HG02623 (cell line): ENCODE data around the gene LEO1.
A peak's percentile ranks its signal among the peaks of the same experiment; 100 is the strongest.
"Not testable (repeated sequence)": the region's sequence is repeated elsewhere in the genome, so short reads cannot be mapped to it uniquely, and the experiment has no call there.

Experiments used
- ATAC-seq: cut with Tn5 transposase; IDR thresholded peaks from one replicate; pipeline ENCODE4 v1.9.1; 2021; ENCODE audit warnings: moderate library complexity; ENCODE audit not compliant: unreplicated experiment

LEO1 gene

DNA sequence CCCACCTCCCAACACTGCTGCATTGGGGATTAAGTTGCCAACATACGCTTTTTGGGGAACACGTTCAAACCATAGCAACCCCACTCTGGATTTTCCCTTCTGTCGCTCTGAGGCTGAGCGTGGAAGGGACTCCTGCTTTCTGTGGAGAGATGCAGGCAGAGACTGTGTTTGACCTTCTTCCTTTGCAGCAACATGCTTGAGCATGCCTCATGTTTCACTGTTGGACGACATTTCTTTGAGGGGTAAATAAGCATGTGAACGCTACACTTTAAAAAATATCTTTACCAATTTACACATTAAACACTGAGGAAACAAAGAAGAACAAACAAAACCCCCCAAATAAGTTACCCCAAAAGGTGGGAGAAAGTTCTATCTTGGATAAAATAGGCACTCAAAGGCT is 33.2 kb upstream of the LEO1 start:
- ATAC-seq, result no peak

DNA sequence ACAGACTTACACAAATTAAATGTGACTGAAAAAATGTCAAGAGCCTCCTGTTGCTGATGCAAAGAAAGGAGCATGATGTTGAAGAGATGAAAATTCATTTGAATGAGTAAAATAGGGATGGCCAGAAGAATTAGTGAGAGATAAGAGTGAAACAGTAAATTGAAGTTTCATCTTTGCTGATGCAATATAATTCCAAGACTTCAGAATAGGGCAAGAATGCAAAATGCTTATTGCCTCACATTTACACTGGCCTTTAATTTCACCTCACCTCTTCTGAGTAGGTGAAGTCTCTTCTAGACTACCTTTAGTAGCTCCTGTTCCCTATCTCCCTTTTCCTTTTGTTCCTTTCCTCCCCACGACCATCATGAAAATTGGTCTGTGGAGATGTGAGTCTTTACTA is 32.1 kb upstream of the LEO1 start:
- no peak for ATAC-seq

DNA sequence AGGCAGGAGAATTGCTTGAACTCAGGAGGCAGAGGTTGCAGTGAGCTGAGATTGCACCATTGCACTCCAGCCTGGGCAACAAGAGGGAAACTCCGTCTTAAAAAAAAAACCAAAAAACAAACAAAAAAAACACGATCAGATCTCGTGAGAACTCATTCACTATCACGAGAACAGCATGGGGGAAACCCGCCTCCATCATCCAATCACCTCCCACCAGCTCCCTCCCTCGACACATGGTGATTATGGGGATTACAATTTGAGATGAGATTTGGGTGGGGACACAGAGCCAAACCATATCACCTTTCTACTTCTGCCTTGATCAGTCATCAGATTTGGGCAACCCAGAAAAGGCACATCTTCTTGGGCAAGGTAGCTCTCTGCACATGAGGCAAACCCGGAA is 31.5 kb upstream of the LEO1 start:
- not testable (repeated sequence) for ATAC-seq

DNA sequence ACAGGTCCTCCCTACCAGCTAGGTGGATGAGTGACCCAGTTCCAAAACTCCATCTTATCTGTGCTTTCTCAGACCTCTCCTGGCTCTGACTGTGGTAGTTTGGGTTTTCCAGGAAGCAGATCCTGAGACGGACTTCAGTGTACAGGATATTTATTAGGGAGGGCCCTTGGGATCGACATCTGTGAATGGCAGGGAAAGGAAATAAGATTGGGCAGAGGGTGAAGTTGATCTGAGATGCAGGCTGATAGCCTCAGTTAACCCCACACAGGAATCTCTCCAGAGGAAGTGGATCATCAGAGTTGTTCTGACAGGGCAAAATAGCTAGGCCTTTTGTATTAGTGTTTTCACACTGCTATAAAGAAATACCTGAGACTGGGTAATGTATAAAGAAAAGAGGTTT is 30.8 kb upstream of the LEO1 start:
- ATAC-seq, result no peak

DNA sequence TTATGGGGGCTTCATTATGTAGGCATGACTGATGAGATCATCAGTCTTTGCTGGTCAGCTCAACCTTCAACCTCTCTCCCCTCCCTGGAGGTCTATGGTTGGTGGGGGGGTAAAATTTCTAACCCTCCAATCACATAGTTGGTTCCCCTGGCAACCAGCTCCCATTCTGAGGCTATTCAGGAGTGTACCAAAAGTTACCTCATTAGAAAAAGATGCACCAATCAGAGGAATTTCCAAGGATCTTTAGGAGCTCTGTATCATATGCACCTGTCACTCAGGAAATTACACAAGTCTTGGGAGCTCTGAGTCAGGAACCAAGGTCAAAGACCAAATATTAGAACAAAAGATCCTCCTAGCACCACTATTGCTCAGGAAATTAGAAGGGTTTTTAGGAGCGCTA is 21.4 kb upstream of the LEO1 start:
- ATAC-seq, result no peak

DNA sequence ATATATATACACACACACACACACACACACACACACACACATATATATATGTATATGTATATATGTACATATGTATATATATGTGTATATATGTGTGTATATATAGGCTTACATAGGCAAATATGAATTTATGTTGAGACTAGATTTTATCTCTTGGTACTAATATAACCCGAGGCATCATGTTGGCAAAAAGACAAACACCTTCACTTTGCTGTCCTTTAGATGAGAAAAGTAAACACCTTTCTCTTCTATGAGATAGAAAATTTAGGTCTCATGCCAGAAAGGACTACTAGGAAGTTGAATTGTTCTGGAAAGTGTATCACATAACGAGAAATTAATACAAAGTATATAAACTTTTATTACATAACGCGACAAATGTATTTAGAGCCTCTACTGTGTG is 19.6 kb upstream of the LEO1 start:
- no peak for ATAC-seq

DNA sequence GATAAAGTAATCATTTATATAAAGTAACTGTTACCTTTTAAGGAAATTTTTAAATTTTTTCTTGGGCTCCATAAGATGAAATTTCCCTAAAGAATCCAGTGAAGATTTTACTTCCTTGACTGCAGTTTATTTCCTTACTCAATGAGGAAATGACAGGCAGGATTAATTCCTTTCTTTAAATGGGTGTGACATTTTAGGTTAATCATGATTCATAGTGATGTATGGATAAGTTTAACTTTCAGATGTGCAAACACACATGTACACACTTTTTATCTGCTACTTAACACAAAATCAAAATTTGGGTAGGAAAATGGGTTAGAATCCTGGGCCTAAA is 11.2 kb upstream of the LEO1 start:
- ATAC-seq, result no peak

DNA sequence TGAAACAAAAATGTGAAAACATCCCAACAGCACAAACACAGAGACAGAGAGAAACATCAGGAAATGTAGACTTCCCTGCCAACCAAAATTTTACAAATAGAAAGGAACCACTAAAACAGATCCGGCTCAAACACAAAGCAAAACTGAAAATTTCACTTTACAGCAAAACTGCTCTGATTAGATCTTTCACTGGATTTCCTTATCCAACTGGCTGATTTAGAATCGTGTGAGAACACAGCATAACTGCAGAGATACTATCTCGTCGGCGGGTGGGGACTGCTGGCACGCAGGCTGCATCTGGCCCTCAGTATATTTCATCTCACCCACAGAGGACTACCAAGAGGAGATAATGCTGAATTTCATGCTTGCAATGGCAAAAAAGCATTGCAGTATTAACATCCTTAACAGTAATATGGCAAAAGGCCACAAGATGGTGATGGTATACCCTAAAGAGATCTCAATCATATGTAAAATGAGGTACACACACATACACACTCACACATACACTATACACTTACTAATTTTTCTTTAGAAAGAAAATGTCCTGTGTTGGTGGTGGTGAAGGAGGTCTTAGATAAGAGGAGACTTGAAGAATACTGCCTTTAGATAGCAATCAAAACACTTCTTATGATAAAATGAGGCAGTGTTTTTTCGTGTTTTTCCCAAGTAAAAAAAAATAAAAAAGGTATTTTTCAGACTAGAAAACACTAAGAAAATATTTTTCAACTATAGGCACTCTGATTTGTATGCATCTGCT is 10.6 kb upstream of the LEO1 start:
- ATAC-seq, result peak; percentile 89

DNA sequence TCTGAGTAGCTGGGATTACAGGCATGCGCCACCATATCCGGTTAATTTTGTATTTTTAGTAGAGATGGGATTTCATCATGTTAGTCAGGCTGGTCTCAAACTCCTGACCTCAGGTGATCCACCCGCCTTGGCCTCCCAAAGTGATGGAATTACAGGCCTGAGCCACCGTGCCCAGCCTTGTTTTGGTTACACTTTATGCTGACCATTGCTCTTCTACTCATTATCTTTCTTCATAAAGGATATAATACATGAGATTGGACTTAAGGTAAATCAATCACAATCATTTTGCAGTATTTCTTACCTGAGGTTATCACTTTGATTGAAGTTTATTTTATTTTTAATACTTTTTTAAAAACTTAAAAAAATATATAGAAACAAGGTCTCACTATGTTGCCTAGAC is 2.2 kb upstream of the LEO1 start:
- no peak for ATAC-seq

DNA sequence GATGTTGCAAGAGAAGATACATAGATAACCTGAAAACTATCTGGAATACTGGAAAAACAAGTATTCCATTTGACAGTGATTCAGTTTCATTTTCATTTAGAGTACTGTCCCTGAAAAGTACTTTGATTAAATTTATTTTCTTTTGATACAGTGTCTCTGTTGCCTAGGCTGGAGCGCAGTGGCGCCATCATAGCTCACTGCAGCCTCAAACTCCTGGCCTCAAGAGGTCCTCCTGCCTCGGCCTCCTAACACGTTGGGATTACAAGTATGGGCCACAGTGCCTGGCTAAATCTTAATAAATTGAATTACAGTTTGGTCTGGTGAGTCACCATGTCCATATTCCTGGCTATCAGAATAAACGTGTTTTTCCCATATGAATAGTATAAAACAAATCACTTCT is 1.6 kb upstream of the LEO1 start:
- ATAC-seq, result no peak

DNA sequence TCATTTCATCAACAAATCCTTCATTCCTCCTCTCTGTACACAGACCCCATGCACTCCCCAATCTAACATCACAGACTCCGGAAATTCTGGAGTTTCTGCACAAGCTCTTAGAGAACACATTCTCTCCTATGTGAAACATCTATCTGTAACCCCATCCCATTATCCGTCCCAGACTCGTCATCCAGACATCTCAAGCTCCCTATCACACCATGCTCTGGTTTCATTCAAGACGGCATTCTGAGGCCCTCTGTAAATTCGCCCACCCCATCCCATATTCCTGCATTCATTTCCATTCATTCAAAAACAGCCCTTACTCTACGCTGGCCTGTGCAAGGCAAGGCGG is 575 bp downstream of the LEO1 start:
- ATAC-seq, result peak; percentile 6

DNA sequence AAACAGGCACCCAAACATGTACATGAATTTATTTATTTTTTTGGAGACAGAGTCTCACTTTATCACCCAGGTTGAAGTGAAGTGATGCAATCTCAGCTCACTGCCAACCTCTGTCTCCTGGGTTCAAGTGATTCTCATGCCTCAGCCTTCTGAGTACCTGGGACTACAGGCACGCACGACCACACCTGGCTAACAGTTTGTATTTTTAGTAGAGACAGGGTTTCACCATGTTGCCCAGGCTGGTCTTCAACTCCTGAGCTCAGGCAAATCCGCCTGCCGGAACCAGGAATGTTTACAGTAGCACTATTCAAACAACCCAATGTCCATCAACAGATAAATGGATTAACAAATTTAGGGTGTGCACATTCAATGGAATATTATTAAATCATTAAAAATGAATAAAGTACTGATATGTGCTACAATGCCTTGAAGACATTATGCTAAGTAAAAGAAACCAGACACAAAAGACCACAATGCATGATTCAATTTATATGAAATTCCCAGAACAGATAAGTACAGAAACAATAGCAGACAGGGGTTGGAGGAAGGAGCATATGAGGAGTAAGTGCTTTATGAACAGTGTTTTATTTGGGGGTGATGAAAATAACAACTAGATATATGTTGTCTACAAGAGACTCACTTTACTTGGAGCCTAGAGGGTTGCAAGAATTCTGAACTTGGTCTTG is 1.3 kb downstream of the LEO1 start:
- no peak for ATAC-seq

DNA sequence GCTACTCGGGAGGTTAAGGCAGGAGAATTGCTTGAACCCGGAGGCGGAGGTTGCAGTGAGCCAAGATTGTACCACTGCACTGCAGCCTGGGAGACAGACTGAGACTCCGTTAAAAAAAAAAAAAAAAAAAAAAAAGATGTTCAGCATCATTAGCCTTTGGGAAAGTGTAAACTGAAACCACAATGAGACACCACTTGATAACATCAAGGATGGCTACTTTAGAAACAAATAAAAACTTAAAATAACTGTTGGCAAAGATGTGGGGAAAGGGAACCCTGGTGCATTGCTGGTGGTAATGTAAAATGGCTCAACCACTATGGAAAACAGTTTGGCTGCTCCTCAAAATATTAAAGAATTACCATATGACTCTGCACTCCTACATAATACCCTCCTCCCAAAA is 1.9 kb downstream of the LEO1 start:
- no peak for ATAC-seq

DNA sequence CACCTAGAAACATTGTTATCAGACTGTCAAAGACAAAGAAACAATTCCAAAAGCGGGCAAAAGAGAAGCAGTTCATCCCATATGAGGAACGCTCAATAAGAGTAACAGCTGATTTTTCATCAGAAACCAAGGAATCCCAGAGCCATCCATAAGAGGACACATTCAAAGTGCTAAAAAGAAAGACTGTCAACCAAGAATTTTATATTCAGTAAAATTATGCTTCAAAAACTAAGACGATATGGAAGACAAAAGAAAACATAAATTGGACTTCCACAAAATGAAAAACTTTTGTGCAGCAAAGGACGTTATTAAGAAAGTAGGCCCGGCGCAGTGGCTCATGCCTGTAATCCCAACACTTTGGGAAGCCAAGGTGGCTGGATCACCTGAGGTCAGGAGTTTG is 4.0 kb downstream of the LEO1 start:
- ATAC-seq, result no peak

DNA sequence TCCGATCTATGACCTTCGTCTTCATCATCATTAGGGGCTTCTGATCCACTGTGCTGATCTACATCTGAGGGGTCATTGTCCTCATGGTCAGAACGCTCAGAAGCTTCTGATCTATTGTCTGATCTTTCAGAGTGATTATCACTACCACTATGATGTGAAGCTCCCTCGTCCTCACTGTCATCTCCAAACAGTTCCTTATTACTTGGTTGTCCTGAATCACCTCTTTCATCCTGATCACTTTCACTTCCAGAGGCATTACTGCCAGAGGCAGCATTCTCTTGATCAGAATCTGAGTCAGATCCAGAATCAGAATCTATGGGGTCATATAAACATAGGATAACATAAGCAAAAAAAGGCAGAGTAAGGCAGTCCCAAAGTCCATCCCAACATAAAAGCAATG is 5.4 kb downstream of the LEO1 start:
- ATAC-seq, result no peak

DNA sequence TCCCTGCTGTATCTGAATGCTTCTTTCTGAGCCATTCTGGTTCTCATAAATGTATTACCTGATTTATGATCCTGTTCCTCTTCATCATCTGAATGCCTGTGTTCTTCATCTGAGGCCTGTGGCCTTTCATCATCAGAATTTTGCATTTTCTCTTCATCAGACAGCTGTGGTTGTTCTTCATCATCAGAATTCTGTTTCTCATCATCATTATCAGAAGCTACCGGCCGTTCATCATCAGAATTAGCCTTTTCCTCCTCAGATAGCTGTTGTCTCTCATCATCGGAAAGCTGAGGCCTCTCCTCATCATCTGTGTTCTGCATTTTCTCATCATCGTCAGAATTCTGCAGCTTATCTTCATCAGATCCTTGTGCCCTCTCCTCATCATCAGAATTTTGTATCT is 5.9 kb downstream of the LEO1 start:
- no peak for ATAC-seq

DNA sequence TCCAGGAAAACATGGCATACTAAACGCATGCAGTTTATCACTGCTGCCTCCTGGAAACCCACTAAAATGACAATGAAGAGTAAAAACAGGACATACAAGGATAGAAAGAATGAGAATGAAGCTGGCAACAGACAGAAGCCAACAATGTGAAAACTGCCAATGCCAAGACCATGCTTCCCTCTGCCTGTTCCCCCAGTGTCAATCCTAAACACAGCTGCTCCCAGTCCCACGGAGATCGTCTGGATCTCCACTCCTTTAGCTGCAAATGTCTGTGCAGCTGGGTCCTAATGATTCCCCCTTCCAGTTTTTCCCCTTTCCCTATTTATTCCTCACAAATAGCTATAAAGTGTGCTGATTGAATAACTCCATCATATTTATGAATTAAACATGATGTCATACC is 16.1 kb downstream of the LEO1 start:
- ATAC-seq, result no peak

DNA sequence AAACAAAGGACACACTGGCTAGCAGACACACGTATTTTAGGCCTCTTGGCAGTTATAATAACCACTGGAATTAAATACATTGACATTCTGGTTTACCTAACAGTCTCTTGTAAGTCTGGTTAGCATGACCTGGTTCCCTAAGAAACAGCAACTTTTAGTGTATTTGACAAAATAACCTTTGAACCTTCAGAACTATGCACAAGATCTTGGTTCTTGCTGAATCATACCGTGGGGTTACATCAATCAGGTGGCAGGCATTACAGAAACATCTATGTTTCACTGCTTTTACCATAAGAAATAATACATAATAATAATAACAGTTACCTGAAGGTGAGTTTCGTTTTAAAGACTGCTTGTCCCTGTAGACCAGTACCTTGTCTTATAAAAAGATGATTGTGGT is 18.8 kb downstream of the LEO1 start:
- no peak for ATAC-seq

DNA sequence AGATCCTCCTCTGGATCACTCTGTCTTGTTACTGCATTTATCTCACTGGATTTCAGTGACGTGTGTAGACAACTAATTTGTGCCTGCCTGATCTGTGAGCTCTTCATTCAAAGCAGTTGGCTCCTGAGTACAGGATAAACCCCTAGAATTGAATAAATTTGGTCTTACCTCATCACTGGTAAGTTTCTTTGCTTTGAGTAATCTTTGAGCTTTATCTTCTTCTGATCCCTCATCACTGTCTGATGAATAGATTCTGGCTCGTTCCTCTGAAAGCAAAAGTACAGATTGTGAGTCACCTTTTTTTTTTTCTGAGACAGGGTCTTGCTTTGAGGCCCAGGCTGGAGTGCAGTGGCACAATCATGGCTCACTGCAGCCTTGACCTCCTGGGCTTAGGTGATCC is 24.5 kb downstream of the LEO1 start:
- ATAC-seq, result no peak

DNA sequence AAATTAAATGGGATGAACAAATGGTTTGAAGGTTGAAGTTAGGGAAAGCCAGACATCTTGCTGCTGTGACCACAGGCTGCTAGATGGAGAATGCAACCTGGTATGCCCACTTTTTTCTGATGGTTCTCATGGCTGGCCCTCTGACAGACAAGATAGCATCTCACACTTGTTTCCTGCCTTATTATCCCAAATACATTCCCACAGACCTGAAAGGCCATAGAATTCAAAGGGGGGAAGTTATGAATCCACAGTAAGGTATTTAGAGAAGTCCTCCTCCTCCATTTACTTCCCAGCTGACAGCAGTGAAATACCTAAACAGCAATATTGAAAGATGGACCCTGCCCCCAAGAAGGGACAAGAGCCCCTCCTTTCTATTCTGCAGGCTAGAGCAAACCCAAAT is 32.4 kb downstream of the LEO1 start:
- ATAC-seq, result no peak

DNA sequence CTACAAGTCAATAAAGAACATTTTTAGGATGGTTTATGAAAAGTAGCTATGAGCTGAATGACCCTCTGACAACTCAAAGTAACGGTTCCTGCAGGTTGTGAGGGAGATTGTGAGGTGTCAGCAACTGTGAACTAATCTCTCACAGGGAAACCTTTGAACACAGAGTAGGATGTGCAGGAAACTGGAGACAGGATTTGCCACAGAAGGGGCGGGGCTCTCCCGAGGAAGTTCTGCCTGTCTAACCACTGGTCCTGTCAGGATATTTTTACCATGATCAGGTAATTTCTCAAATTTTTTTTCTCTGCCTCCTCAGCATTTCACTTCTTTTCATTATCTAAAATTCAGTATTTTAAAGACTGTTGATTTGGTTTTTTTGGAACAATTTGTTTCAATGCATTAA is 33.3 kb downstream of the LEO1 start:
- ATAC-seq, result no peak

DNA sequence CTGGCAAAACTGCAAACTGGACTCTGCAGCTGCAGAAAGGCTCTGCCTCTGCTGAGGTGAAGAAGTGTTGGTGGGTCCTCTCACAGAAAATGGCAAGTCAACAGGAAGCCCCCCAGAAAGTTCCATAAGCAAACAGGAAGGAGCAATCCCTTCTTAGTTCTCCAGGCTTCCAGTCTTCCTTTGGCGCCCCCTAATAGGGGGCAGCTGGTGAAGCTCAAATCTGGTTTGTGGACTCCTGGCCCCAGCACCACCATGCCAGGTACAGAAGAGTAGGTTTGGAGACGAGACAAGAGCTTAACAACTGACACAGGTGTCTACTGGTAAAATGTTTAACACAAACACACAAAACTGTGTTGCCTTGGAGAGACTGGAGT is 35.5 kb downstream of the LEO1 start:
- no peak for ATAC-seq

DNA sequence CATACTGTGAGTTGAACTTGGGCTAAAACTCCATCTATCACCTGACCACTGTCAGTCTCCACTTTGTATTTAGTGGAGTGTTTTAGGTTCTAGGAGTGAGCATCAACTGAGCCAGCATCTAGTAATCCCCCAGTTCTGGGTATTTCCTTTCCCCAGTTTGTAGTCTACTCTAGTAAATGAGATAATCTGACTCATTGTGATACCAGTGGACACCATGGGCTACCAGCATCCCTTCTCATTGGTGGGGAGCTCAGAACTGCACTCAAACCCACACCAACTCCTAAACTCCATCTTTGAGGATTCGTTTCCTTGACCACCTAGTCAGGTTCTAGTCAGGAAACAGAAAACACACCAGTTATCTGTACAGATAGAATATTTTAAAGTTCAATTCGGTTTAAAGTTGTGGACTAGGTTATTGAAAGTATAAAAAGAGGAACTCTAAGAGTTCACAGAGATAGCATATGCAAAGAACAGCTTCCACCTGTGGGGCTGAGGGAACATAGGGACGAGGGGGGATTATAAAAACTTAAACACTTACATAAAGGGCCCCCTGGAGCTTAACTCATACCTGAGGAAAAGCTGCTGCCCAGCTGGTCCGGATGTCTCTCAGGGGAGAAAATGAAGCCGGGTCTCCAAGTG is 36.0 kb downstream of the LEO1 start:
- ATAC-seq, result peak; percentile 85
